Subcutaneous abdominal adipose tissue (tissue), 5 donors: Measurements from ENCODE around the gene ADGRF3.

Source experiments
- H3K27ac ChIP-seq: one replicate; pipeline ENCODE4 v1.7.0; 2013; ENCODE audit warnings: low read depth, mild to moderate bottlenecking, inconsistent platforms, low read length, moderate library complexity
- H3K27me3 ChIP-seq, 5 donors: one replicate each; pipeline ENCODE4 v1.7.0; 2013; ENCODE audit warnings: low read length in 5 of 5, inconsistent platforms in 1 of 5; ENCODE audit not compliant: control insufficient read depth in 5 of 5, insufficient read depth in 4 of 5
- H3K36me3 ChIP-seq, 5 donors: one replicate each; pipeline ENCODE4 v1.7.0; 2013; ENCODE audit warnings: low read length in 5 of 5; ENCODE audit not compliant: control insufficient read depth in 5 of 5, insufficient read depth in 5 of 5
- H3K4me1 ChIP-seq, 5 donors: one replicate each; pipeline ENCODE4 v1.7.0; 2013; ENCODE audit warnings: low read length in 5 of 5, mild to moderate bottlenecking in 3 of 5, moderate library complexity in 1 of 5; ENCODE audit not compliant: control insufficient read depth in 5 of 5, insufficient read depth in 5 of 5
- H3K4me3 ChIP-seq, 5 donors: one replicate each; pipeline ENCODE4 v1.7.0; 2013; ENCODE audit warnings: low read length in 5 of 5, low read depth in 1 of 5
- H3K9ac ChIP-seq, 5 donors: one replicate each; pipeline ENCODE4 v1.7.0; 2013; ENCODE audit warnings: low read length in 5 of 5, mild to moderate bottlenecking in 4 of 5, moderate library complexity in 3 of 5
- H3K9me3 ChIP-seq, 5 donors: one replicate each; pipeline ENCODE4 v1.7.0; 2013; ENCODE audit warnings: low read length in 5 of 5; ENCODE audit not compliant: control insufficient read depth in 5 of 5
- donor health status: healthy.
- donor health status: healthy.
- donor health status: healthy.
- donor health status: healthy.
- donor health status: healthy.

The ADGRF3 gene

DNA sequence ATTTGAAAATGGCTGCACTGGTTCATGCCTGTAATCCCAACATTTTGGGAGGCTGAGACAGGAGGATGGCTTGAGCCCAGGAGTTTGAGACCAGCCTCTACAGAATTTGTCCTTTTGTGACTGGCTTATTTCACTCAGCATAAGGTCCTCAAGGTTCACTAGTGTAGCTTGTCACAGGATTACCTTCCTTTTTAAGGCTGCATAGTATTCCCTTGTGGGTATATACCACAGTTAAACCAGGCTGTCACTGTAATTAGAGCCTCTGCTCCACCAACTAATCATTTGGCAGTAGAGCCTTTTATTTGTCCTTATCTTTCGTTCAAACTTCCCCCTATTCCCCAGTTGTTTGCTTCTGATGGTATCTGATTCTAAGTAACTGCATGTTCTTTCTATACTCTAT lies 51.1 kb downstream of the ADGRF3 start:
- H3K36me3 ChIP-seq = no peaks in the 10 kb centered on the region
- H3K27ac ChIP-seq = no peak overlapping the region
- no peak overlapping the region for H3K9ac ChIP-seq
- H3K4me3 ChIP-seq = no peak overlapping the region
- H3K4me1 ChIP-seq = peaks cover 3 to 25% (median 20%) of the 10 kb centered on the region in 5 donors
- H3K27me3 ChIP-seq = no peaks in the 10 kb centered on the region
- no peaks in the 10 kb centered on the region for H3K9me3 ChIP-seq

DNA sequence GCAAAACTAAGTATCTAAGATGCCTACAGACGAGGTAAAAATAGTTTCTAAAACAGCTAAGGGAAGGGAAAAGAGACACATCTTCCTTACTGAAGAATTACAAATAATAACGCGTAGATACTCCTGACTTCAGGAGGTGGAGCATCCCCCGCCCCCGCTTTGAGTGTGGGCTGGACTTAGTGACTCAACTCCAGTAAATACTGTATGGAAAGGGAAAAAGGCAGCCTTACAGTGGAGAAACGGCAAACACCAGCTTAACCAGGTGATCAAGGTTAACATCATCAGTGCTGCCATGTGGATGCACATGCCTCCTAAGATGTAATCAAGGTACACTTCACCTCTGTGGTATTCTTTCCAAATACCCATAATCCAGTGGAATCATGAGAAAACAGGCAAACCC lies 53.9 kb downstream of the ADGRF3 start:
- Histone ChIP-seq H3K27ac (no peak overlapping the region), H3K4me3 (no peak overlapping the region), H3K27me3 (no peaks in the 10 kb centered on the region), H3K4me1 (no peaks in the 10 kb centered on the region), H3K9me3 (no peaks in the 10 kb centered on the region), H3K9ac (no peak overlapping the region), H3K36me3 (peaks cover 5 to 19% (median 10%) of the 10 kb centered on the region in 5 donors)

DNA sequence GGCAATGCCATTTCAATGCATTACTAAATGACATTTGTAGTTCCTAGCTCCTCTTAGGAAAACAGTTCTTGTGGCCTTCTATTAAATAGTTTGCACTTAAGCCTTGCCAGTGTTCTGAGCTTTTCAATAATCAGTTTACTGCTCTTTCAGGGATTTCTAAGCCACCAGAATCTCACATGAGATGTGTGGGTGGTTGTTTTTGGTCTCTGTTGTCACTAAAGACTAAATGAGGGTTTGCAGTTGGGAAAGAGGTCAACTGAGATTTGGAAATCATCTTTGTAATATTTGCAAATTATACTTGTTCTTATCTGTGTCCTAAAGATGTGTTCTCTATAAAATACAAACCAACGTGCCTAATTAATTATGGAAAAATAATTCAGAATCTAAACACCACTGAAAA lies 56.6 kb downstream of the ADGRF3 start:
- no peaks in the 10 kb centered on the region for H3K9me3 ChIP-seq
- no peak overlapping the region for H3K4me3 ChIP-seq
- H3K4me1 ChIP-seq = no peaks in the 10 kb centered on the region
- peaks cover 16 to 41% (median 22%) of the 10 kb centered on the region in 5 donors for H3K36me3 ChIP-seq
- H3K27ac ChIP-seq = no peak overlapping the region
- H3K27me3 ChIP-seq = no peaks in the 10 kb centered on the region
- no peak overlapping the region for H3K9ac ChIP-seq

- no peak overlapping the region for H3K27ac ChIP-seq
- no peak overlapping the region for H3K9ac ChIP-seq
- H3K4me1 ChIP-seq = no peaks in the 10 kb centered on the region
- H3K27me3 ChIP-seq = no peaks in the 10 kb centered on the region
- H3K4me3 ChIP-seq = no peak overlapping the region
- no peaks in the 10 kb centered on the region for H3K9me3 ChIP-seq
- H3K36me3 ChIP-seq = peaks cover 37 to 79% (median 50%) of the 10 kb centered on the region in 5 donors
Observed at GRCh38 chr2:26285931-26286330, 60.7 kb downstream of the ADGRF3 start.

DNA sequence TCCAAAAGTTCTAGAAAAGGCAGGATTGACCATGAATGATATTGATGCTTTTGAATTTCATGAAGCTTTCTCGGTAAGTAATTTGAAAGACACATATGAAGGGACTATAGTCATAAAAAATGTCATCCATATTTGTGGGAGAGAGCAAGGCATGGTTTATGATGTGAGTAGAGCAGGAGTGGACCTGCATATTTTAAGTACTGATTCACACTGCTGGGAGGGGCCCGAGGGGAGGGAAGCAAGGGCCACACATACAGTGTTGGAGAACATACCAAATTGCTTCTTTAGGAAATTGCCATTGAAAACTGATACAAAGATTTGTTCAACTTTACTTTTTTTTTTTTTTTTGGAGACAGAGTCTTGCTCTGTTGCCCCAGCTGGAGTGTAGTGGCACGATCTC lies 62.5 kb downstream of the ADGRF3 start:
- H3K4me3 ChIP-seq = no peak overlapping the region
- H3K9ac ChIP-seq = no peak overlapping the region
- H3K27me3 ChIP-seq = no peaks in the 10 kb centered on the region
- H3K36me3 ChIP-seq = peaks cover 40 to 86% (median 58%) of the 10 kb centered on the region in 5 donors
- no peak overlapping the region for H3K27ac ChIP-seq
- H3K9me3 ChIP-seq = no peaks in the 10 kb centered on the region
- H3K4me1 ChIP-seq = no peaks in the 10 kb centered on the region

DNA sequence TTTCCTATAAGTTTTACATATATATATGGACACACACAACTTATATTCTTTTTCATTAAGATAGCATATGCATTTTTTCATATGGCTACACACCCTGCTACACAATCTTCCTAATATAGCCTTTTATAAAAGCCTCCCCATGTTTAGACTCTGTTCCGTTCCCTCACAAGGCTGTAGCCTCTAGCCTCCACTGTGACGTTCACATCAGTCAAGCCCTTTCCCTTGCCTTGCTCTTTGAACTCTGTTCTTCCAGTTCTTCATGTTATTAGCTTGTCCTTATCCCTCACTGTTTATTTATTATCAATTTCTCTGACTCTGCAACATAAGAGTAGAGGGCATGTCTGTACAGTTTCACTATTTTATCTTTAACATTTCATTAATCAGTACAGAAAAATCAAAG lies 63.0 kb downstream of the ADGRF3 start:
- Histone ChIP-seq H3K4me3 (no peak overlapping the region), H3K27me3 (no peaks in the 10 kb centered on the region), H3K9me3 (no peaks in the 10 kb centered on the region), H3K9ac (no peak overlapping the region), H3K4me1 (no peaks in the 10 kb centered on the region), H3K27ac (no peak overlapping the region), H3K36me3 (peaks cover 43 to 89% (median 63%) of the 10 kb centered on the region in 5 donors)

- Histone ChIP-seq H3K27ac (no peak overlapping the region), H3K36me3 (peaks cover 41 to 87% (median 69%) of the 10 kb centered on the region in 5 donors), H3K9me3 (no peaks in the 10 kb centered on the region), H3K4me1 (no peaks in the 10 kb centered on the region), H3K27me3 (no peaks in the 10 kb centered on the region), H3K9ac (no peak overlapping the region), H3K4me3 (no peak overlapping the region)
Observed at GRCh38 chr2:26281226-26281625, 65.4 kb downstream of the ADGRF3 start.

DNA sequence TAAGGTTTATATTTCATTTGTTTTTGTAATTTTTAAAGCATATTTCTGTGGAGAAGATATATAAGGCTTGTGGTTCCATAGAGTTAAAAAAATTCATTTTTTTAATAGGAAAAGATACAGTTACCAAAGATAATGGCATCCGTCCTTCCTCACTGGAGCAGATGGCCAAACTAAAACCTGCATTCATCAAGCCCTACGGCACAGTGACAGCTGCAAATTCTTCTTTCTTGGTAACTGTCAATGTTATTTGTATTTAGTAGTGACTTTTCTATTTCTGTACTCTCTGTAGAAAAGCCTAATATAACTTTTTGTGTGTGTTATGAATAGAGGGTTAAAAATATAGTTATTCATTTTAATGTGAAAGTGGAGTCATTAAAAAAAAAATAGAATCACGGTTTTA lies 66.7 kb downstream of the ADGRF3 start:
- Histone ChIP-seq H3K4me1 (peaks cover 0 to 8% (median 3%) of the 10 kb centered on the region in 5 donors), H3K27ac (no peak overlapping the region), H3K9me3 (no peaks in the 10 kb centered on the region), H3K9ac (no peak overlapping the region), H3K36me3 (peaks cover 38 to 78% (median 67%) of the 10 kb centered on the region in 5 donors), H3K27me3 (no peaks in the 10 kb centered on the region), H3K4me3 (no peak overlapping the region)

DNA sequence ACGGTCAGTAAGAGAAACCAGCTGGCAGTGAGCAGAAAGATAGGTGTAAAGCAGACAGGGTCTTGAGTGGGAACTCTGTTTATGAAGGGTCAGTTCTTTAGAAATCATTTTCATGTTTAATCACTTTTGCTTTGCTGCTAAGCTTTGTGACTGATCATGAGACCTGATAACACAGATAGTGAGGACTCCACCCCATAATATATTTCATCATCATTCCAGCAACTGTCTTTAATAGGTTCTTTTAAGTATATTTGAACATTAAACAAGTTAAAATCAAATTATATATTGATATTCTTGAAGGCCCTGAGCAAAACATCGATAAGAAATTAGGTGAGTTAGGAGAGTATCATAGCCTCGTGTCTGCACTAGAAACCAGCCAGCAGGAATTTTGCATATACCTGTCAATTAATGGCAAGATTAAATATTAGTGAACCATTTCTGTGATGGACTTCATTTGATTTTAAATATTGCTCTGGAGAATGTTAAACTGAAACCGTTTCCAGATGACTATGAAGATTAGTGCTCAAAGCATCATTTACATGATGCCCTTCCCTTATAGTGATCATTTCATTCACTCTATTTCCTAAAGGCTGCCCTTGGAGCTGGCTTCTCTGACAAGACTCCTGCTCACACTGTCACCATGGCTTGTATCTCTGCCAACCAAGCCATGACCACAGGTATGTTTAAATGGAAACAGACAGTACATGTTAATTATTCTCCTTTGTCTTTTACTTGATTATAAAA lies 69.9 kb downstream of the ADGRF3 start:
- no peak overlapping the region for H3K27ac ChIP-seq
- H3K4me1 ChIP-seq = peaks cover 5 to 31% (median 25%) of the 10 kb centered on the region in 5 donors
- H3K4me3 ChIP-seq = no peak overlapping the region
- H3K27me3 ChIP-seq = no peaks in the 10 kb centered on the region
- no peaks in the 10 kb centered on the region for H3K9me3 ChIP-seq
- no peak overlapping the region for H3K9ac ChIP-seq
- H3K36me3 ChIP-seq = peaks cover 25 to 50% (median 47%) of the 10 kb centered on the region in 5 donors

DNA sequence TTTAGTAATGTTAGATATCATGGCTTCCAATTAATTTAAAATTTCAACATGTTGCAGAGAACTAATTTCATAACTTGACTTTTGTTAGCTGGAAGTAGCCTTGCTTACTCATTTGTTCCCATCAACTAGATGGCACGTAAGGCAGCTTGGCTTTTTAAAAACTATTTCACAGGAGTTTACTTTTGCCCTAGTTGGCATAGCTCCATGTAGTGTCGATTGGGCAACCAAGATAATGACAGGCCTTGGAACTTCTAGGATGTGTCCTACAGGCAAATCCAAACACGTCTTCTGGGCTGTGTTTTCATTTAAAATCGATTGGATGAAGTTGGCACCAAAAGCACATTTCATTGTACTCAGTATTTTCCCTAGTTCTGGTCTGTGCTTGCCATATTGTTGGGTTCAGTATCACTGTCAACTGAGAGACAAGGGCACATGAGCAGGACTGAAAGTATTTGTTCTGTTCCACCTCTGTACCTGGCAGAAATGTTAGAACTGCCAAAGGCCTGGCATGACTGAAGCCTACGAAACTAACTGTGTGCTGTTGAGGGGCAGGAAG lies 72.5 kb downstream of the ADGRF3 start:
- Histone ChIP-seq H3K36me3 (peaks cover 6 to 28% (median 26%) of the 10 kb centered on the region in 5 donors), H3K9ac (peak overlapping the region in 2 of 5 donors; percentile 11 to 43), H3K27me3 (no peaks in the 10 kb centered on the region), H3K4me1 (peaks cover 7 to 42% (median 37%) of the 10 kb centered on the region in 5 donors), H3K9me3 (no peaks in the 10 kb centered on the region), H3K4me3 (no peak overlapping the region), H3K27ac (peak overlapping the region; percentile 88)
